HepG2 (cell line): ENCODE results near the gene SEC31A. TPM values are rescaled to one million over a fixed set of nuclear protein-coding genes. Genes with fewer than 3 reads are reported as not detected.

Experiments
- CBX1 ChIP-seq: IDR thresholded peaks from one replicate; pipeline ENCODE4 v1.6.1; 2016; ENCODE audit warnings: antibody characterized with exemption, low read depth
- DPF2 ChIP-seq: sonication (generic); formaldehyde crosslinking; IDR thresholded peaks from 2 replicates; pipeline ENCODE4 v1.4.0; 2020; ENCODE audit warnings: mild to moderate bottlenecking, low read depth, missing genetic modification reagents, borderline replicate concordance
- FIP1L1 ChIP-seq: fragments of 200-400 bp; formaldehyde crosslinking; IDR thresholded peaks from 2 replicates; pipeline ENCODE4 v1.6.1; 2018; ENCODE audit warnings: low read depth, mild to moderate bottlenecking, low read length, moderate library complexity, borderline replicate concordance; ENCODE audit not compliant: insufficient read depth
- HIVEP1 ChIP-seq: sonication (generic); formaldehyde crosslinking; IDR thresholded peaks from 2 replicates; pipeline ENCODE4 v1.4.0; 2020; ENCODE audit warnings: mild to moderate bottlenecking, missing genetic modification reagents
- HOXA9 ChIP-seq: sonication (generic); formaldehyde crosslinking; IDR thresholded peaks from 2 replicates; pipeline ENCODE4 v1.8.1; 2022; ENCODE audit warnings: missing genetic modification reagents, mild to moderate bottlenecking, moderate library complexity, borderline replicate concordance
- JUN ChIP-seq: sonication (generic); formaldehyde crosslinking; IDR thresholded peaks from 2 replicates; pipeline ENCODE4 v1.4.0; 2020; ENCODE audit warnings: mild to moderate bottlenecking, missing genetic modification reagents
- KAT8 ChIP-seq: IDR thresholded peaks from 2 replicates; pipeline ENCODE4 v1.6.1; 2016; ENCODE audit warnings: missing genetic modification reagents, missing compliant biosample characterization
- KDM5B ChIP-seq: sonication (generic); formaldehyde crosslinking; IDR thresholded peaks from 2 replicates; pipeline ENCODE4 v1.4.0; 2020; ENCODE audit warnings: missing genetic modification reagents, mild to moderate bottlenecking, borderline replicate concordance
- MBD4 ChIP-seq: IDR thresholded peaks from 2 replicates; pipeline ENCODE4 v1.6.1; 2012; ENCODE audit warnings: low read length, inconsistent platforms, borderline replicate concordance
- MEIS2 ChIP-seq: sonication (generic); formaldehyde crosslinking; IDR thresholded peaks from 2 replicates; pipeline ENCODE4 v1.9.0; 2021; ENCODE audit warnings: mild to moderate bottlenecking, missing genetic modification reagents
- MIER3 ChIP-seq: IDR thresholded peaks from 2 replicates; pipeline ENCODE4 v1.6.1; 2016; ENCODE audit warnings: missing compliant biosample characterization, borderline replicate concordance
- NCOA1 ChIP-seq: sonication (generic); formaldehyde crosslinking; IDR thresholded peaks from 2 replicates; pipeline ENCODE4 v1.9.0; 2021; ENCODE audit warnings: missing genetic modification reagents
- ONECUT2 ChIP-seq: sonication (generic); formaldehyde crosslinking; IDR thresholded peaks from 2 replicates; pipeline ENCODE4 v1.4.0; 2020; ENCODE audit warnings: missing genetic modification reagents
- RBFOX2 ChIP-seq: fragments of 200-400 bp; formaldehyde crosslinking; IDR thresholded peaks from 2 replicates; pipeline ENCODE4 v1.6.1; 2017; ENCODE audit warnings: low read depth, mild to moderate bottlenecking, low read length
- SALL2 ChIP-seq: sonication (generic); formaldehyde crosslinking; IDR thresholded peaks from 2 replicates; pipeline ENCODE4 v1.8.1; 2023; ENCODE audit warnings: mild to moderate bottlenecking, missing genetic modification reagents, inconsistent platforms
- SKI ChIP-seq: fragments of 450-650 bp; IDR thresholded peaks from one replicate; pipeline ENCODE4 v1.6.1; 2018; ENCODE audit warnings: mild to moderate bottlenecking; ENCODE audit not compliant: partially characterized antibody
- SMAD9 ChIP-seq: sonication (generic); formaldehyde crosslinking; IDR thresholded peaks from 2 replicates; pipeline ENCODE4 v1.5.1; 2020; ENCODE audit warnings: mild to moderate bottlenecking, missing genetic modification reagents
- ZMYM4 ChIP-seq: sonication (generic); formaldehyde crosslinking; IDR thresholded peaks from 2 replicates; pipeline ENCODE4 v1.8.1; 2023; ENCODE audit warnings: mild to moderate bottlenecking, missing genetic modification reagents
- ZNF17 ChIP-seq: sonication (generic); formaldehyde crosslinking; IDR thresholded peaks from 2 replicates; pipeline ENCODE4 v1.5.0; 2020; ENCODE audit warnings: mild to moderate bottlenecking, missing genetic modification reagents
- ZNF563 ChIP-seq: sonication (generic); formaldehyde crosslinking; IDR thresholded peaks from 2 replicates; pipeline ENCODE4 v1.8.0; 2022; ENCODE audit warnings: mild to moderate bottlenecking, moderate library complexity, missing genetic modification reagents
- ZNF574 ChIP-seq: sonication (generic); formaldehyde crosslinking; IDR thresholded peaks from 2 replicates; pipeline ENCODE4 v1.4.0; 2020; ENCODE audit warnings: missing genetic modification reagents
- ZNF577 ChIP-seq: sonication (generic); formaldehyde crosslinking; IDR thresholded peaks from 2 replicates; pipeline ENCODE4 v1.4.0; 2020; ENCODE audit warnings: mild to moderate bottlenecking, low read depth, missing genetic modification reagents, borderline replicate concordance
- ZNF605 ChIP-seq: sonication (generic); formaldehyde crosslinking; IDR thresholded peaks from 2 replicates; pipeline ENCODE4 v1.8.0; 2022; ENCODE audit warnings: mild to moderate bottlenecking, missing genetic modification reagents
- ZNF674 ChIP-seq: sonication (generic); formaldehyde crosslinking; IDR thresholded peaks from 2 replicates; pipeline ENCODE4 v1.5.0; 2020; ENCODE audit warnings: low read depth, mild to moderate bottlenecking, missing genetic modification reagents
- ZNF772 ChIP-seq: sonication (generic); formaldehyde crosslinking; IDR thresholded peaks from 2 replicates; pipeline ENCODE4 v1.5.0; 2020; ENCODE audit warnings: mild to moderate bottlenecking, missing genetic modification reagents
- ZNF776 ChIP-seq: sonication (generic); formaldehyde crosslinking; IDR thresholded peaks from 2 replicates; pipeline ENCODE4 v1.4.0; 2020; ENCODE audit warnings: mild to moderate bottlenecking, missing genetic modification reagents
- ZSCAN30 ChIP-seq: sonication (generic); formaldehyde crosslinking; IDR thresholded peaks from 2 replicates; pipeline ENCODE4 v1.5.0; 2020; ENCODE audit warnings: mild to moderate bottlenecking, missing genetic modification reagents
- ZSCAN31 ChIP-seq: sonication (generic); formaldehyde crosslinking; IDR thresholded peaks from 2 replicates; pipeline ENCODE4 v1.5.0; 2020; ENCODE audit warnings: low read depth, mild to moderate bottlenecking, missing genetic modification reagents
- polyA plus RNA-seq, 8 experiments: library from polyadenylated mRNA; depleted of rRNA in 3 of 8; stranded (reverse) in 7 of 8; unstranded in 1 of 8; fragments of >200 nt; fragmentation: Illumina TruSeq in 4 of 8; extraction: Trizol in 4 of 8; gene quantifications; 2 replicates each; pipeline versions ENCODE4 v1.2.1 to v1.2.3, GENCODE V29; 2011 to 2016; ENCODE audit warnings: low read depth in 4 of 8, missing spikeins in 1 of 8, mixed read lengths in 1 of 8; ENCODE audit not compliant: insufficient read depth in 1 of 8
- total RNA-seq, 5 experiments: library from RNA; depleted of rRNA; stranded (reverse); fragments of >200 nt; fragmentation: Illumina TruSeq; extraction: Trizol; gene quantifications; 2 replicates each; pipeline ENCODE4 v1.2.3, GENCODE V29; 2016; ENCODE audit warnings: low read depth in 1 of 5

SEC31A gene
- total and polyA plus RNA-seq, 2 of the 13 experiments (the other 11 are each of a cell fraction or from before 2014, with no cell fraction given), result 231 to 435 TPM

GRCh38 chr4:82890901-82891706 is at the start of gene SEC31A (continued):
- TF ChIP-seq ZNF674 (CRISPR knock-in tag) (peak; percentile 58; the same call in 1 of the 2 replicates), MIER3 (CRISPR knock-in tag) (peak; percentile 93), DPF2 (CRISPR knock-in tag) (no peak), KDM5B (CRISPR knock-in tag) (peak; percentile 97; the same call in 1 of the 2 replicates), ZNF605 (peak; percentile 96), SMAD9 (CRISPR knock-in tag) (no peak), ZMYM4 (CRISPR knock-in tag) (peak; percentile 94), HIVEP1 (peak; percentile 83; the same call in 1 of the 2 replicates), ZNF577 (no peak), NCOA1 (CRISPR knock-in tag) (0 out of 2 replicates have a peak, but pooled peaks have one; percentile 64), ZSCAN30 (CRISPR knock-in tag) (peak; percentile 87; the same call in 1 of the 2 replicates), ZNF772 (CRISPR knock-in tag) (peak; percentile 62), ONECUT2 (CRISPR knock-in tag) (no peak), ZNF17 (no peak), ZNF574 (CRISPR knock-in tag) (peak; percentile 95), CBX1 (peak; percentile 64), SKI (peak; percentile 32), KAT8 (CRISPR knock-in tag) (peak; percentile 93), SALL2 (CRISPR knock-in tag) (peak; percentile 61; the same call in 1 of the 2 replicates), HOXA9 (CRISPR knock-in tag) (no peak; the same call in 1 of the 2 replicates), ZSCAN31 (CRISPR knock-in tag) (peak; percentile 87), ZNF776 (CRISPR knock-in tag) (peak; percentile 96), JUN (CRISPR knock-in tag) (no peak; the same call in 1 of the 2 replicates), MBD4 (no peak), ZNF563 (CRISPR knock-in tag) (peak; percentile 87), MEIS2 (CRISPR knock-in tag) (0 out of 2 replicates have a peak, but pooled peaks have one; percentile 13), FIP1L1 (no peak), RBFOX2 (peak; percentile 99)
